ENCODE data around the gene LNX2. TPM values are rescaled to one million over a fixed set of nuclear protein-coding genes. Genes with fewer than 3 reads are reported as not detected.
A peak's percentile ranks its signal among the peaks of the same experiment; 100 is the strongest.

Gene LNX2
- total RNA-seq, 2 experiments from 2014 or later: 7.6 to 9.5 TPM

GRCh38 chr13:27621116-27621365 is 712 bp upstream of the LNX2 start:
- no peaks in the 10 kb centered on the region for H3K9me3 Mint-ChIP-seq
- CTCF ChIA-PET: interaction anchor here (0.5 to 1.6 kb wide), 4 partner anchors 10 to 336 kb away, joined by 3 to 7 read pairs (median 4); no protein-coding TSS in a partner anchor
- no peaks in the 10 kb centered on the region for H3K27me3 Mint-ChIP-seq
- peaks cover 58% of the 10 kb centered on the region for H3K4me1 Mint-ChIP-seq
- peaks cover 33% of the 10 kb centered on the region for H3K36me3 Mint-ChIP-seq (ENCODE audit: low read depth)
- peak overlapping the region; percentile 97 for H3K27ac Mint-ChIP-seq
- POLR2A ChIA-PET: interaction anchor here (0.6 to 0.9 kb wide), 2 partner anchors 16 to 1036 kb away, joined by 3 to 5 read pairs; no protein-coding TSS in a partner anchor
- no peak for DNase-seq
- peak overlapping the region; percentile 89 for H3K4me3 Mint-ChIP-seq

- POLR2A ChIA-PET: no interaction called here
- H3K36me3 Mint-ChIP-seq (ENCODE audit: low read depth): peaks cover 32% of the 10 kb centered on the region
- H3K9me3 Mint-ChIP-seq: no peaks in the 10 kb centered on the region
- no peaks in the 10 kb centered on the region for H3K27me3 Mint-ChIP-seq
- DNase-seq: peak; percentile 51
- peaks cover 50% of the 10 kb centered on the region for H3K4me1 Mint-ChIP-seq
- H3K27ac Mint-ChIP-seq: peak overlapping the region; percentile 88
- CTCF ChIA-PET: interaction anchor here (0.6 to 1.9 kb wide), 6 partner anchors 8 to 207 kb away, joined by 3 to 7 read pairs (median 4); no protein-coding TSS in a partner anchor
- peak overlapping the region; percentile 89 for H3K4me3 Mint-ChIP-seq
Measured at GRCh38 chr13:27619728-27620376, 477 bp downstream of the LNX2 start.

- H3K36me3 Mint-ChIP-seq (ENCODE audit: low read depth): peaks cover 35% of the 10 kb centered on the region
- peak overlapping the region; percentile 88 for H3K27ac Mint-ChIP-seq
- H3K4me1 Mint-ChIP-seq: peaks cover 48% of the 10 kb centered on the region
- CTCF ChIA-PET: interaction anchor here (0.6 to 1.9 kb wide), 3 partner anchors 10 to 690 kb away, joined by 3 to 4 read pairs (median 3); no protein-coding TSS in a partner anchor
- POLR2A ChIA-PET: no interaction called here
- no peak for DNase-seq
- no peaks in the 10 kb centered on the region for H3K27me3 Mint-ChIP-seq
- H3K9me3 Mint-ChIP-seq: peaks cover 2% of the 10 kb centered on the region
- H3K4me3 Mint-ChIP-seq: peak overlapping the region; percentile 89
Measured at GRCh38 chr13:27619093-27619727, 1.1 kb downstream of the LNX2 start.

GRCh38 chr13:27617881-27618321 is 2.4 kb downstream of the LNX2 start:
- POLR2A ChIA-PET: no interaction called here
- H3K4me3 Mint-ChIP-seq: no peak overlapping the region

GRCh38 chr13:27613628-27614027 is 6.7 kb downstream of the LNX2 start:
- H3K36me3 Mint-ChIP-seq (ENCODE audit: low read depth): peaks cover 18% of the 10 kb centered on the region
- no peak overlapping the region for H3K27ac Mint-ChIP-seq
- H3K9me3 Mint-ChIP-seq: peaks cover 2% of the 10 kb centered on the region
- POLR2A ChIA-PET: no interaction called here
- peaks cover 22% of the 10 kb centered on the region for H3K4me1 Mint-ChIP-seq
- H3K4me3 Mint-ChIP-seq: no peak overlapping the region
- CTCF ChIA-PET: no interaction called here
- H3K27me3 Mint-ChIP-seq: no peaks in the 10 kb centered on the region
- no peak for DNase-seq

More at GRCh38 chr13:27617881-27618321, 2.4 kb downstream of the LNX2 start:
- Mint-ChIP-seq H3K27me3 (no peaks in the 10 kb centered on the region), H3K36me3 (ENCODE audit: low read depth) (peaks cover 25% of the 10 kb centered on the region), H3K4me1 (peaks cover 34% of the 10 kb centered on the region), H3K27ac (no peak overlapping the region), H3K9me3 (peaks cover 2% of the 10 kb centered on the region)
- no peak for DNase-seq
- CTCF ChIA-PET: interaction anchor here (1.8 kb wide), 1 partner anchor 12 kb away, joined by 4 read pairs; no protein-coding TSS in a partner anchor

GRCh38 chr13:27607125-27607524 is 13.2 kb downstream of the LNX2 start:
- POLR2A ChIA-PET: no interaction called here
- no peak for DNase-seq
- H3K9me3 Mint-ChIP-seq: no peaks in the 10 kb centered on the region
- H3K27me3 Mint-ChIP-seq: no peaks in the 10 kb centered on the region
- H3K4me3 Mint-ChIP-seq: no peak overlapping the region
- peaks cover 8% of the 10 kb centered on the region for H3K4me1 Mint-ChIP-seq
- CTCF ChIA-PET: interaction anchor here (1.0 kb wide), 1 partner anchor 8 kb away, joined by 3 read pairs; no protein-coding TSS in a partner anchor
- H3K36me3 Mint-ChIP-seq (ENCODE audit: low read depth): peaks cover 6% of the 10 kb centered on the region
- H3K27ac Mint-ChIP-seq: no peak overlapping the region

GRCh38 chr13:27605610-27606200 is 14.6 kb downstream of the LNX2 start:
- H3K4me3 Mint-ChIP-seq: no peak overlapping the region
- H3K9me3 Mint-ChIP-seq: no peaks in the 10 kb centered on the region
- H3K27ac Mint-ChIP-seq: no peak overlapping the region
- peaks cover 7% of the 10 kb centered on the region for H3K4me1 Mint-ChIP-seq
- DNase-seq: no peak
- H3K36me3 Mint-ChIP-seq (ENCODE audit: low read depth): peaks cover 7% of the 10 kb centered on the region
- no peaks in the 10 kb centered on the region for H3K27me3 Mint-ChIP-seq
- POLR2A ChIA-PET: no interaction called here
- CTCF ChIA-PET: interaction anchor here (1.2 kb wide), 1 partner anchor 11 kb away, joined by 4 read pairs; no protein-coding TSS in a partner anchor

GRCh38 chr13:27605099-27605498 is 15.2 kb downstream of the LNX2 start:
- CTCF ChIA-PET: no interaction called here
- Mint-ChIP-seq H3K27me3 (no peaks in the 10 kb centered on the region), H3K9me3 (no peaks in the 10 kb centered on the region), H3K4me1 (peaks cover 9% of the 10 kb centered on the region), H3K4me3 (no peak overlapping the region), H3K36me3 (ENCODE audit: low read depth) (peaks cover 8% of the 10 kb centered on the region), H3K27ac (no peak overlapping the region)
- no peak for DNase-seq
- POLR2A ChIA-PET: no interaction called here

GRCh38 chr13:27601803-27602202 is 18.5 kb downstream of the LNX2 start:
- H3K4me3 Mint-ChIP-seq: no peak overlapping the region
- POLR2A ChIA-PET: no interaction called here
- H3K27ac Mint-ChIP-seq: no peak overlapping the region
- no peak for DNase-seq
- no peaks in the 10 kb centered on the region for H3K9me3 Mint-ChIP-seq
- CTCF ChIA-PET: interaction anchor here (1.1 to 1.2 kb wide), 2 partner anchors 11 to 23 kb away, joined by 3 to 4 read pairs; no protein-coding TSS in a partner anchor
- peaks cover 6% of the 10 kb centered on the region for H3K4me1 Mint-ChIP-seq
- H3K27me3 Mint-ChIP-seq: no peaks in the 10 kb centered on the region
- H3K36me3 Mint-ChIP-seq (ENCODE audit: low read depth): peaks cover 8% of the 10 kb centered on the region

GRCh38 chr13:27601208-27601607 is 19.1 kb downstream of the LNX2 start:
- CTCF ChIA-PET: interaction anchor here (1.1 kb wide), 1 partner anchor 22 kb away, joined by 4 read pairs; no protein-coding TSS in a partner anchor

GRCh38 chr13:27600711-27601110 is 19.6 kb downstream of the LNX2 start:
- CTCF ChIA-PET: interaction anchor here (0.6 kb wide), 1 partner anchor 164 kb away, joined by 3 read pairs; no protein-coding TSS in a partner anchor
- Mint-ChIP-seq H3K27ac (no peak overlapping the region), H3K27me3 (no peaks in the 10 kb centered on the region), H3K9me3 (no peaks in the 10 kb centered on the region), H3K4me3 (no peak overlapping the region), H3K4me1 (peaks cover 6% of the 10 kb centered on the region), H3K36me3 (ENCODE audit: low read depth) (peaks cover 8% of the 10 kb centered on the region)
- DNase-seq: no peak
- POLR2A ChIA-PET: no interaction called here

More at GRCh38 chr13:27601208-27601607, 19.1 kb downstream of the LNX2 start:
- no peaks in the 10 kb centered on the region for H3K27me3 Mint-ChIP-seq
- no peak overlapping the region for H3K27ac Mint-ChIP-seq
- POLR2A ChIA-PET: no interaction called here
- H3K9me3 Mint-ChIP-seq: no peaks in the 10 kb centered on the region
- H3K4me3 Mint-ChIP-seq: no peak overlapping the region
- peaks cover 8% of the 10 kb centered on the region for H3K36me3 Mint-ChIP-seq (ENCODE audit: low read depth)
- peaks cover 6% of the 10 kb centered on the region for H3K4me1 Mint-ChIP-seq
- no peak for DNase-seq

GRCh38 chr13:27599845-27600553 is 20.3 kb downstream of the LNX2 start:
- POLR2A ChIA-PET: no interaction called here
- H3K36me3 Mint-ChIP-seq (ENCODE audit: low read depth): peaks cover 5% of the 10 kb centered on the region
- no peaks in the 10 kb centered on the region for H3K27me3 Mint-ChIP-seq
- no peak for DNase-seq
- H3K27ac Mint-ChIP-seq: no peak overlapping the region
- no peaks in the 10 kb centered on the region for H3K9me3 Mint-ChIP-seq
- CTCF ChIA-PET: interaction anchor here (0.6 to 0.8 kb wide), 2 partner anchors 21 to 163 kb away, joined by 3 read pairs; no protein-coding TSS in a partner anchor
- H3K4me3 Mint-ChIP-seq: no peak overlapping the region
- peaks cover 5% of the 10 kb centered on the region for H3K4me1 Mint-ChIP-seq
